Measurements from ENCODE around the gene NDST1. TPM values are rescaled to one million over a fixed set of nuclear protein-coding genes. Genes with fewer than 3 reads are reported as not detected.

NDST1 gene
- total RNA-seq, 1 experiment from 2014 or later = 42.6 TPM

DNA sequence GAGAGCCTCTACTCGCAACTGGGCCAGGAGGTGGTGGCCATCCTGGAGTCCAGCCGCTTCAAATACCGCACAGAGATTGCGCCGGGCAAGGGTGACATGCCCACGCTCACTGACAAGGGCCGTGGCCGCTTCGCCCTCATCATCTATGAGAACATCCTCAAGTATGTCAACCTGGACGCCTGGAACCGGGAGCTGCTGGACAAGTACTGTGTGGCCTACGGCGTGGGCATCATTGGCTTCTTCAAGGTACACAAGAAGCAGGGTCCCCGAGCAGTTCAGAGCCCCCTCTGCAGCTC is 13.5 kb downstream of the NDST1 start:
- Histone ChIP-seq H3F3A (ENCODE audit: low read length, unreplicated experiment) (peaks cover 4% of the 10 kb centered on the region), H3K9me3 (ENCODE audit: low read length) (no peaks in the 10 kb centered on the region), H3K4me2 (ENCODE audit: low read length) (no peak overlapping the region), H3K79me2 (ENCODE audit: low read length) (peaks cover 89% of the 10 kb centered on the region), H4K20me1 (ENCODE audit: low read length) (peaks cover 18% of the 10 kb centered on the region; the same call in 1 of the 2 replicates), H3K4me1 (ENCODE audit: insufficient read depth, low read length) (peaks cover 17% of the 10 kb centered on the region), H2AFZ (ENCODE audit: low read length) (no peak overlapping the region), H3K9me2 (replicated peaks; ENCODE audit: low read length) (no peaks in the 10 kb centered on the region), H3K36me3 (ENCODE audit: low read depth, low read length) (peaks cover 12% of the 10 kb centered on the region; the same call in 1 of the 2 replicates), H3K27ac (ENCODE audit: low read length) (no peak overlapping the region), H3K27me3 (ENCODE audit: low read length) (no peaks in the 10 kb centered on the region), H3K9ac (ENCODE audit: low read length) (no peak overlapping the region), H3K4me3 (ENCODE audit: low read length) (no peak overlapping the region)
- POLR2A ChIA-PET (ENCODE audit: unreplicated experiment) = no interaction called here
- BruUV-seq (replicated peaks) = no TSS peak
- intact Hi-C loops (cut with micrococcal nuclease) = no loop called here
- TF ChIP-seq EZH2 (IDR thresholded peaks at IDR 0.05; ENCODE audit: low read length, unreplicated experiment) (no peak), CTCF (conservative IDR thresholded peaks at IDR 0.05; ENCODE audit: low read depth, low read length) (no peak), EZH2phosphoT487 (IDR thresholded peaks at IDR 0.05; ENCODE audit: borderline replicate concordance, low read length) (no peak)
- CTCF ChIA-PET = no interaction called here
- DNase-seq (no peak), ATAC-seq (no peak)

DNA sequence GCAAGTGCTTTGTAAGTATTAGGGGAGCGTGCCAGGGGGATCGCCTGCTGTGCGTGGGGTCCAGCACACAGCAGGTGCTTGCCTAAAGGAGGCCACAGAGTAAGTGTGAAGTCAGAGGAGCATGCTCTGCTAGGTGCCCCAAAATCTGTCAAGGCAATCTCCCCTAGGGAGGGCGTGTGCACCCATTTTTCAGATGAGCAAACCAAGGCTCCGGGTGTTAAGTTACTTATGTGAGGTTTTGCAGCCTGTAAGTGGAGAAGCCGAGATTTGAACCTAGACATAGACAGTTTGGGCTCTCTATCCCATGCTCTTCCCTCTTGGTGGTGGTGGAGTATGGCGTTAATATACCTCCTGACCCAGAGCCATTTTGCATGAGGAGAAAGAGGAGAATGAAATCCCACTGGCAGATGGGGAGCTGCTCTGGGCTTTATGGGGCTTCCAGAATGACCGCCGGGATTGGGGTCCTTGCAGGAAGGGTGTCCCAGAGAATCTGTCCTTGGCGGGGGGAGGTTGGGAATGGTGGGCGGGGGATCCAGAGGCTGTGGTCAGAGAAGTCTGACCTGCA is 14.1 kb downstream of the NDST1 start:
- Histone ChIP-seq H3F3A (ENCODE audit: low read length, unreplicated experiment) (peaks cover 3% of the 10 kb centered on the region), H2AFZ (ENCODE audit: low read length) (no peak overlapping the region), H3K4me1 (ENCODE audit: insufficient read depth, low read length) (peaks cover 15% of the 10 kb centered on the region), H3K9me2 (replicated peaks; ENCODE audit: low read length) (no peaks in the 10 kb centered on the region), H4K20me1 (ENCODE audit: low read length) (peaks cover 17% of the 10 kb centered on the region; the same call in 1 of the 2 replicates), H3K9ac (ENCODE audit: low read length) (no peak overlapping the region), H3K79me2 (ENCODE audit: low read length) (peaks cover 87% of the 10 kb centered on the region), H3K36me3 (ENCODE audit: low read depth, low read length) (peaks cover 12% of the 10 kb centered on the region; the same call in 1 of the 2 replicates), H3K9me3 (ENCODE audit: low read length) (no peaks in the 10 kb centered on the region), H3K27me3 (ENCODE audit: low read length) (no peaks in the 10 kb centered on the region), H3K4me2 (ENCODE audit: low read length) (no peak overlapping the region), H3K4me3 (ENCODE audit: low read length) (no peak overlapping the region), H3K27ac (ENCODE audit: low read length) (no peak overlapping the region)
- TF ChIP-seq CTCF (conservative IDR thresholded peaks at IDR 0.05; ENCODE audit: low read depth, low read length) (no peak), EZH2phosphoT487 (IDR thresholded peaks at IDR 0.05; ENCODE audit: borderline replicate concordance, low read length) (no peak)
- no TSS peak for BruUV-seq (replicated peaks)
- POLR2A ChIA-PET (ENCODE audit: unreplicated experiment) = no interaction called here
- CTCF ChIA-PET = no interaction called here
- no peak for DNase-seq
- intact Hi-C loops (cut with micrococcal nuclease) = loop anchor here (2.0 kb wide), 1 partner anchor 35 kb away; no protein-coding TSS in a partner anchor
- ATAC-seq = no peak
